Bone marrow (tissue), 2 donors: ENCODE results near the gene ZSWIM1.
A peak's percentile ranks its signal among the peaks of the same experiment; 100 is the strongest.

Experiments used
- DNase-seq, 2 donors: peaks; one replicate each; lab custom pipeline; 2025; lab: John Stamatoyannopoulos, UW

Gene ZSWIM1

DNA sequence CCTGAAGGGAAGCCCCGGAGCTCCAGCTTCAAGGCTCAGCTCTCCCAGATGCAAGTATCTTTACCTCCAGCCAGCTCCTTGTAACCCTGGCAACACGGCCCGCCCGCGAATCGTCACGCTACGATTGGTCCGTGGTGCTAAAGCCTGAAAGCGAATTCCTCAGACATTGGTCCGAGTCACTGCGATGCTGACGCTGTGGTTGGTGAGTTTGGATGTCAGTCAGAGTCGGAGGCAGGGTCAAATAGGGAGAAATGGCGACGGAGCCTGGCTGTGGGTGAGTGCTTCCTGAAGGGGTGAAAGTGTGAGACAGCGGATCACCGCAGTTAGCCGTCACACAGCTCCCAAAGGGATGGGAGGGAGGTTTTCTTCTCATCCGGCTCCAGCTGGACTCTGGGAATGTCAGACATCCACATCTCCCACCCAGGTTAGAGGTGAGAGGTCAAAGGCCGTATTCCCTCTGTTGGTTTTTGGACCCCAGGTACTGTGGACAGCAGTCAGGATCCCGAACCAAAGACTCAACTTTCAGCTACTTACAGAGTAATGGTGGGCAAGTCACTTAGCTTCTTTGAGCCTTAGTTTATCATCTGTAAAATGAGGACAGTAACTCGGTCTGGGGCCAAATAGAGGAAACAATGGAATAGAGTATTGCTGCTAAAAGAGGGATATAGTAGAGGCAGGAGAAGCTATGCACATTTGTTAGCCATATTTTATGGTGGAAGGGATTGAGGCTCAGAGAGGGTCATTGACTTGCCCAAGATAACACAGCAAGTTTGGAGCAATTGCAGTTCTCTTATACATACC lies at the start of gene ZSWIM1:
ZSWIM1 (plus strand) TSS at position 240 of the 801 bp plus-strand sequence. CDS start 1,366 bp downstream, outside the sequence.
- DNase-seq: peak; percentile 85 to 98

DNA sequence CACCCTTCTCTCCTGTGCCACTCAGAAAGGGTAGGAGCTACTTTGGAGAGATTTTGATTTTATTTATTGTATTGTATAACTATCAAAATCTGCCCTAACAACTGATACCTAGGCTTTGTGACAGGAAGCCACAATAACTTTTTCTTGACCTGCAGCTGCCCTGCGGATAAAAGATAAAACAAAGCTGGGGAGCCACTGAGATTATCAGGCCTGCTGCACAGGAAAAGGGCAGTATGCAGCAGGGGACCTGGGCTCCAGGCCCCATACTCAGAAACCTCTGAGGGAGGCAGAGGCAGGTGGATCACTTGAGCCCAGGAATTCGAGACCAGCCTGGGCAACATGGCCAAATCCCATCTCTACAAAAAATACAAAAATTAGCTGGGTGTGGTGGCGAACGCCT lies 48.4 kb upstream of the ZSWIM1 start:
- no peak for DNase-seq

- peak in 1 of 2 donors; percentile 30 for DNase-seq
Measured at GRCh38 chr20:45833030-45833882, 47.8 kb upstream of the ZSWIM1 start, which contains the start of gene SNX21. Gene SNX21 (plus strand): TSS chr20:45833799. CDS start chr20:45833920, 121 bp downstream.

GRCh38 chr20:45833883-45834796 lies 46.9 kb upstream of the ZSWIM1 start:
- no peak for DNase-seq

GRCh38 chr20:45834797-45835161 lies 46.2 kb upstream of the ZSWIM1 start:
- DNase-seq: no peak

DNA sequence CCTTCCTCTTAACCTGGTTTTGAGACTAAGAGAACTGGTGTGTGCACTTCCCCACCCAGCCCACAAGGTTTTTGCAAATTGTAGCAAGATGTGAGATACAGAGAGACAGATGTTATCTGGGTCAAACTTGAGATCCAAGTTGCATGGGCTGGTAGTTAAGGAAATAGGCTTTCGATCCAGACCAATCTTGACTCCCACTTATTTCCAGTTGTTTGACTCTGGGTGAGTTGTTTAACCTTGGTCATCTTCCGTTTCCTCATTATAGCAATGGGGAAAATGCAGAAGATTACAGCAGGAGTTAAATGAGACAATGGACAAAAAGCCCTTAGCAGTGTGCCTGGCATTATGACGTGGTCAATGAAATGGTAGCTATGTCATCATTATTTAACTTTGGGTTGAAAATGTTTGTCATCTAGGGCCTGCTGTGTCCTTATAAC lies 45.7 kb upstream of the ZSWIM1 start:
- DNase-seq: no peak

GRCh38 chr20:45835825-45836224 lies 45.2 kb upstream of the ZSWIM1 start:
- no peak for DNase-seq

GRCh38 chr20:45836841-45837240 lies 44.2 kb upstream of the ZSWIM1 start:
- DNase-seq: no peak

- DNase-seq: no peak
Measured at GRCh38 chr20:45840700-45841198, 40.3 kb upstream of the ZSWIM1 start.

DNA sequence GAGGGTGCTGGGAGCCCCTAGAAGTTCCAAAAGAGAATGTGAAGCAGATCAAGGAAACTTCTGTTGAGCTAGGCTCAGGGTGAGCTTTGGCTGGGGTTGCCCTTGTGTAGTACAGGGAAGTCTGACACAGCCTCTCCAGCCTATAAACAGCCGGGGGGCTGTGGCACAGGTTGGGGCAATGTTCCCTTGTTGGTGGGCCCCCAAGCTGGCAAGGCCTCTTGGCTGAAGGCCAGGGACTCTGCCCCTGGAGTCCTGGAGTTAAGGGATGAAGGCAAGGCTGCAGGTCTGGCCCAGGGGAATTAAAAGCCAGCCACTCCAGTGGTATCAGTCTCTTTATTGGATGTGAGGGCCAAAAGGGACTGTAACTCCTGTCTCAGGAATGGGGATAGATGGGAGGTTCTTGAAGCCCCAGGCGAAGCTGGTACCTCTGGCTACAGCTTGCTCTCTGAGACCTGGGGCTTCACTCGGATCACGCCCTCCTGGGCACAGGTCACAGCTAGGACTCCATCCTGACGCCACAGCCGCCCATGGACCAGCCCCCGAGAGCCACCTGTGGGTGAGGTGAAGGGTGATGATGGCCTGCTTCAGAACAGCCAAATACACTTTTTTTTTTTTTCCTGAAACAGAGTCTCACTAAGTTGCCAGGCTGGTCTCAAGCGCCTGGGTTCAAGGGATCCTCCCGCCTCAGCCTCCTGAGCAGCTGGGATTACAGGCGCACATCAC lies 39.5 kb upstream of the ZSWIM1 start:
- DNase-seq: no peak

GRCh38 chr20:45842169-45842812 lies 38.7 kb upstream of the ZSWIM1 start:
- no peak for DNase-seq

- no peak for DNase-seq
Measured at GRCh38 chr20:45843506-45843905, 37.5 kb upstream of the ZSWIM1 start.

GRCh38 chr20:45845452-45845851 lies 35.6 kb upstream of the ZSWIM1 start:
- DNase-seq: no peak

GRCh38 chr20:45848421-45848820 lies 32.6 kb upstream of the ZSWIM1 start:
- DNase-seq: no peak

DNA sequence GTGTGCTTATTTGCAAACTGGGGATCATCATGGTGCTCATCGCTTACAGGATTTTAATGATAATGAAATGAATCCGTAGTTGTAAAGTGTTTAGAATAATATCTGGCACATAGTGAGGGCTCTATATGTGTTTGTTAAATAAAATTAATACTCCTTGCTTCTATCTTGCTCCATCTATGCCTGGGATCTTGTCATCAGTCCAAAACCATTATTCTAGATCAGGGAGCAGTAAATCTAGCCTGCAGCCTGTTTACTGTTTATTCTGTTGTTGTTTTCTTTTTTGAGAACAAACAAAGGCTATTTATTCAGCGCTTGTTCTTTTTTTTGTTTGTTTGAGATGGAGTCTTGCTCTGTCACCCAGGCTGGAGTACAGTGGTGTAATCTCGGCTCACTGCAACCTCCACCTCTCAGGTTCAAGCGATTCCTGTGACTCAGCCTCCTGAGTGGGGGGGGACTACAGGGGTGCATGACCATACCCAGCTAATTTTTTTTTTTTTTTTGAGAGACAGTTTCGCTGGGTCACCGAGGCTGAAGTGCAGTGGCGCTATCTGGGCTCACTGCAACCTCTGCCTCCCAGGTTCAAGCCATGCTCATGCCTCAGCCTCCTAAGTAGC lies 32.0 kb upstream of the ZSWIM1 start:
- no peak for DNase-seq

DNA sequence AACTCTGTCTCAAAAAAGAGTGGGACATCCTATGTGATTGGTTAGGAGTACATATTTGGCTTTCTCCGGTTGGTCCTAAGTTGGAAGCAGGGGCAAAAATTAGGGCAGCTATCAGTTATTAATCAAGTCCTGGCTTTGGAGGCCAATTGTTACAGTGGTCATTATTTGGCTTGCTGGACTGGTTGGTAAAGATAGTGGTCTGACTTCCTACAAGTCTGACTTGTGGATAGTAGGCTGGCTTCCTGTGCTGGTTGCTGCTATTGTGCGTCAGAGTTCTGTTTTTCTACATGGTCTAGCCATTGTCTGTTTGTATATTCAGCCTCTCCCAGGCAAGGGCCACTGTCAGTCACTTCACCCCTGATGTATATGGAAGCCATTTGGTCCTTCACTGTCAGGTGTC lies 30.8 kb upstream of the ZSWIM1 start:
- no peak for DNase-seq

- DNase-seq: no peak
Measured at GRCh38 chr20:45850926-45851325, 30.1 kb upstream of the ZSWIM1 start.

- no peak for DNase-seq
Measured at GRCh38 chr20:45851501-45851900, 29.5 kb upstream of the ZSWIM1 start.

DNA sequence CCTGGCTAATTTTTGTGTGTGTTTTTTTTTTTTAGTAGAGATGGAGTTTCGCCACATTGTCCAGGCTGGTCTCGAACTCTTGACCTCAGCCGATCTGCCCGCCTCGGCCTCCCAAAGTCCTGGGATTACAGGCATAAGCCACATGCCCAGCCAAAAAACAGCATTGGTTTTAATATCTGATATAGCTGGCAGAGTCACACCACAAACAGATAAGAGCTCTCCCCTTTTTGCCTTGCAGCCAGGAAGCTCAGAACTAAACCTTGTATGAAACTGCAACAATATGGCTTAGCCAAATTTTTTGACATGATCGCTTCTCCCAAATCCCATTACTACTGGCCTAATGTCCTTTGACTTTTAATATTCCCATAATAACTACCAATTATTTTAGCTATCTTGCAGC lies 28.7 kb upstream of the ZSWIM1 start:
- no peak for DNase-seq

DNA sequence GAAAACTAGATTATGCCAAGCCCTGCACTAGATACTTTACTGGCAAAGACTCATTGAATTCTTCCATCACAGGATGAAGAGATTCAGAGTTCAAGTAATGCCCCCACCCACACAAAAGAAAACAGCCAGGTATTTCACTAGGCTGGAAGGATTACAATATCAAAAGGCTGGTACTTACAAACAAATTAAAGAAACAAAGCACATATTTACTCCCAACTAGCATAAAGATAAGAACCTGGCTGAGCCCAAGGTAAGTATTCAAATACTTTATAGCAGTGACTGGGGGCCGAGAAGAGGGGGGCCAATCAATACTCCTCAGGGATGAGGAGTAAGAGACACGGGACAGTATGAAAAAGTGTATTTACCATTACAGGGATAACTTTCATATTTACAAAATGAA lies 27.5 kb upstream of the ZSWIM1 start:
- DNase-seq: no peak
